Neural cell (in vitro differentiated cells): ENCODE data around the gene PCBP4. TPM values are rescaled to one million over a fixed set of nuclear protein-coding genes. Genes with fewer than 3 reads are reported as not detected.

Experiments used
- H2AFZ ChIP-seq: fragments of 200-600, 300-800 bp; sonication (generic), shearing (Covaris generic); 2 replicates; pipeline ENCODE4 v1.6.0; 2014; ENCODE audit warnings: low read depth, mild to moderate bottlenecking, antibody characterized with exemption, low read length, moderate library complexity
- H3F3A ChIP-seq: fragments of 200-600 bp; shearing (Covaris generic); 2 replicates; pipeline ENCODE4 v1.6.1; 2016; ENCODE audit warnings: mild to moderate bottlenecking, moderate library complexity, mixed read lengths, antibody characterized with exemption, low read length; ENCODE audit not compliant: insufficient read depth, poor library complexity, severe bottlenecking
- H3K27ac ChIP-seq: fragments of 200-600, 300-800 bp; sonication (generic), shearing (Covaris generic); 2 replicates; pipeline ENCODE4 v1.5.1; 2014; ENCODE audit warnings: mild to moderate bottlenecking, low read length, moderate library complexity
- H3K27me3 ChIP-seq: fragments of 300-800, 200-600 bp; sonication (generic), shearing (Covaris generic); 2 replicates; pipeline ENCODE4 v1.6.0; 2014; ENCODE audit warnings: mild to moderate bottlenecking, low read depth, low read length, moderate library complexity; ENCODE audit not compliant: insufficient read depth
- H3K36me3 ChIP-seq: fragments of 300-800, 200-600 bp; sonication (generic), shearing (Covaris generic); 2 replicates; pipeline ENCODE4 v1.5.1; 2014; ENCODE audit warnings: mild to moderate bottlenecking, antibody characterized with exemption, low read length, moderate library complexity; ENCODE audit not compliant: insufficient read depth
- H3K4me2 ChIP-seq: fragments of 300-800, 200-600 bp; sonication (generic), shearing (Covaris generic); 2 replicates; pipeline ENCODE4 v1.6.0; 2014; ENCODE audit warnings: mild to moderate bottlenecking, low read length
- H3K4me3 ChIP-seq: fragments of 300-800, 200-600 bp; sonication (generic), shearing (Covaris generic); 2 replicates; pipeline ENCODE4 v1.5.1; 2014; ENCODE audit warnings: mild to moderate bottlenecking, low read length, moderate library complexity
- H3K79me2 ChIP-seq: fragments of 200-600 bp; shearing (Covaris generic); replicated peaks from 2 replicates; pipeline ENCODE4 v1.6.0; 2014; ENCODE audit warnings: mild to moderate bottlenecking, low read length, moderate library complexity; ENCODE audit not compliant: insufficient read depth
- H3K9ac ChIP-seq: fragments of 300-800, 200-600 bp; sonication (generic), shearing (Covaris generic); 2 replicates; pipeline ENCODE4 v1.6.1; 2016; ENCODE audit warnings: mild to moderate bottlenecking, low read length, mixed read lengths
- H3K9me2 ChIP-seq: fragments of 200-600 bp; shearing (Covaris generic); 2 replicates; pipeline ENCODE4 v1.6.1; 2016; ENCODE audit warnings: mild to moderate bottlenecking, low read length, mixed read lengths; ENCODE audit not compliant: insufficient read depth
- H3K9me3 ChIP-seq: fragments of 200-600, 300-800 bp; sonication (generic), shearing (Covaris generic); 2 replicates; pipeline ENCODE4 v1.6.1; 2016; ENCODE audit warnings: mild to moderate bottlenecking, mixed run types, low read length, moderate library complexity, mixed read lengths
- H4K20me1 ChIP-seq: fragments of 200-600 bp; shearing (Covaris generic); 2 replicates; pipeline ENCODE4 v1.6.1; 2016; ENCODE audit warnings: mild to moderate bottlenecking, mixed run types; ENCODE audit not compliant: insufficient read depth
- CTCF ChIP-seq: fragments of 450-650 bp; IDR thresholded peaks from 2 replicates; pipeline ENCODE4 v1.5.1; 2014; ENCODE audit warnings: antibody characterized with exemption, mild to moderate bottlenecking, moderate library complexity; ENCODE audit not compliant: poor library complexity, severe bottlenecking
- EP300 ChIP-seq: fragments of 450-650 bp; conservative IDR thresholded peaks from 2 replicates; pipeline ENCODE4 v1.6.1; 2014; ENCODE audit warnings: antibody characterized with exemption, mild to moderate bottlenecking, moderate library complexity; ENCODE audit not compliant: poor library complexity, severe bottlenecking
- EZH2 ChIP-seq: fragments of 200-600, 300-800 bp; shearing (Covaris generic), sonication (generic); IDR thresholded peaks from 2 replicates; pipeline ENCODE4 v1.6.1; 2014; ENCODE audit warnings: antibody characterized with exemption, low read length, borderline replicate concordance, mild to moderate bottlenecking; ENCODE audit not compliant: insufficient read depth, poor library complexity, severe bottlenecking
- MXI1 ChIP-seq: fragments of 450-650 bp; conservative IDR thresholded peaks from 2 replicates; pipeline ENCODE4 v1.6.1; 2014; ENCODE audit warnings: antibody characterized with exemption, mild to moderate bottlenecking; ENCODE audit not compliant: poor library complexity, severe bottlenecking
- POLR2AphosphoS5 ChIP-seq: IDR thresholded peaks from 2 replicates; pipeline ENCODE4 v1.6.1; 2012
- RAD21 ChIP-seq: fragments of 450-650 bp; conservative IDR thresholded peaks from 2 replicates; pipeline ENCODE4 v1.6.1; 2014; ENCODE audit warnings: antibody characterized with exemption, mild to moderate bottlenecking, moderate library complexity
- REST ChIP-seq: IDR thresholded peaks from 2 replicates; pipeline ENCODE4 v1.6.1; 2012; ENCODE audit warnings: borderline replicate concordance
- SMC3 ChIP-seq: fragments of 450-650 bp; conservative IDR thresholded peaks from 2 replicates; pipeline ENCODE4 v1.6.1; 2014; ENCODE audit warnings: antibody characterized with exemption, mild to moderate bottlenecking, moderate library complexity; ENCODE audit not compliant: poor library complexity
- TAF1 ChIP-seq: IDR thresholded peaks from 2 replicates; pipeline ENCODE4 v1.6.1; 2012; ENCODE audit warnings: low read depth
- polyA plus RNA-seq: library from polyadenylated mRNA; depleted of rRNA; stranded (reverse); fragments of >200 nt; gene quantifications from 2 replicates; pipeline ENCODE4 v1.2.3, GENCODE V29; 2014

PCBP4 gene
- polyA plus RNA-seq, 1 donor from 2014 or later = 251 TPM

- Histone ChIP-seq H3K36me3 (no peaks in the 10 kb centered on the region), H3K27me3 (no peaks in the 10 kb centered on the region), H3K4me3 (no peak overlapping the region), H3K79me2 (no peaks in the 10 kb centered on the region), H4K20me1 (no peaks in the 10 kb centered on the region), H3K27ac (no peak overlapping the region), H3K9me3 (no peaks in the 10 kb centered on the region), H3K9me2 (no peaks in the 10 kb centered on the region), H2AFZ (no peak overlapping the region), H3K4me2 (no peak overlapping the region), H3F3A (no peaks in the 10 kb centered on the region), H3K9ac (no peak overlapping the region)
- TF ChIP-seq MXI1 = no peak
- no peak for TF ChIP-seq CTCF
- TF ChIP-seq SMC3 = no peak
- TF ChIP-seq RAD21 = no peak
- TF ChIP-seq REST = no peak
- TF ChIP-seq EZH2 = no peak
- TF ChIP-seq TAF1 = no peak
- TF ChIP-seq EP300 = no peak
- no peak for TF ChIP-seq POLR2AphosphoS5
Observed at GRCh38 chr3:51987568-51987967, 20.3 kb upstream of the PCBP4 start.

- Histone ChIP-seq H3K4me2 (no peak overlapping the region), H3K36me3 (no peaks in the 10 kb centered on the region)
Observed at GRCh38 chr3:51986010-51986947, 19.0 kb upstream of the PCBP4 start.

More at GRCh38 chr3:51986010-51986947, 19.0 kb upstream of the PCBP4 start:
- no peak overlapping the region for H3K9ac ChIP-seq
- no peaks in the 10 kb centered on the region for H3F3A ChIP-seq
- no peaks in the 10 kb centered on the region for H3K9me3 ChIP-seq
- no peak overlapping the region for H3K4me3 ChIP-seq
- no peaks in the 10 kb centered on the region for H3K79me2 ChIP-seq
- H3K9me2 ChIP-seq = no peaks in the 10 kb centered on the region
- no peaks in the 10 kb centered on the region for H3K27me3 ChIP-seq
- H4K20me1 ChIP-seq = no peaks in the 10 kb centered on the region
- no peak overlapping the region for H2AFZ ChIP-seq
- H3K27ac ChIP-seq = no peak overlapping the region
- no peak for TF ChIP-seq CTCF
- no peak for TF ChIP-seq RAD21
- no peak for TF ChIP-seq REST
